Adipocyte (in vitro differentiated cells): ENCODE results near the gene URGCP.
"Not testable (repeated sequence)": the region's sequence is repeated elsewhere in the genome, so short reads cannot be mapped to it uniquely, and the experiment has no call there.

Source experiments
- DNase-seq: peaks from one replicate; pipeline ENCODE4 v3.0.0-alpha.2; 2015; ENCODE audit warnings: low read depth
- H3K27me3 ChIP-seq: replicated peaks from 2 replicates; pipeline ENCODE4 v1.7.0; 2013; ENCODE audit warnings: mild to moderate bottlenecking, low read length, moderate library complexity; ENCODE audit not compliant: control insufficient read depth, insufficient read depth
- H3K36me3 ChIP-seq: 2 replicates; pipeline ENCODE4 v1.7.0; 2013; ENCODE audit warnings: low read length, mild to moderate bottlenecking, moderate library complexity; ENCODE audit not compliant: control insufficient read depth, insufficient read depth, severe bottlenecking
- H3K4me1 ChIP-seq: 2 replicates; pipeline ENCODE4 v1.7.0; 2013; ENCODE audit warnings: mild to moderate bottlenecking, low read length, moderate library complexity; ENCODE audit not compliant: control insufficient read depth, insufficient read depth
- H3K4me3 ChIP-seq: 2 replicates; pipeline ENCODE4 v1.7.0; 2013; ENCODE audit warnings: mild to moderate bottlenecking, low read length, moderate library complexity
- H3K9ac ChIP-seq: 2 replicates; pipeline ENCODE4 v1.7.0; 2013; ENCODE audit warnings: mild to moderate bottlenecking, low read length, moderate library complexity
- H3K9me3 ChIP-seq: 2 replicates; pipeline ENCODE4 v1.7.0; 2013; ENCODE audit warnings: mild to moderate bottlenecking, low read length, moderate library complexity; ENCODE audit not compliant: control insufficient read depth

Gene URGCP

DNA sequence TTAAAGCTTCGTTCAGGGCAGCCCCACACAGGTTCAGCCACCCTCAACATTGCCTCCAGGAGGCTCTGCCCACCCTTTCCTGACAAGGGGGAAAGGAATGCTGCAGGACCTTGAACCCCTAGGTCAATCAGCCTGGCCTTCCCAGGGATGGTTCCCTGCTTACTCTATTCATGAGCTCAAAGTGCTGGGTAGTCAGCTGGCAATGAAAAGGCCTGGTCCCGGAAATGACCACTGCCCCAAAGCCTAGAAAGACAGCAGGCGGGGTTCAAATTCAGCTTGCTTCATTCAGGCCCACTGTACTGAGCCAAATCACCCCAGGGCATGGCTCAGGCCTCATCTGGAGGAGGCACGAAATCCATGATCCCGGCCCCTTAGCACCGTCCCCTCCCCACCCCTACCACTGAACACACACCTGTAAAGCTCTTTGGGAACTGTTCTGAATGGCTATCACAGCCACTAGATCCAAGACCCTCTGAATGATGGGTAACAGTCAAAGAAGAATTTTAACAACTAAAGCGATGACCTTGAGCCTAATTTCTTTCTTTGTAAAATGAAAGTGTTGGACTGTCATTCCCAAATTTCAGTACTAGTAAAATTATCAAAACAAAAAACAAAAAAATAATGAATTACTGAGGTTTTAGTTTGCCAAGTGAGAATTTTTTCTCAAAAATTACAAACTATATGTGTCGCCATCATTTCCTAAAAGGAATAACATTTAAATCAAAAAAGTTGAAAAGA lies 1.0 kb downstream of the URGCP start:
- no peaks in the 10 kb centered on the region for H3K36me3 ChIP-seq
- peak overlapping the region; percentile 94 for H3K9ac ChIP-seq
- peak overlapping the region; percentile 92 for H3K4me3 ChIP-seq
- peaks cover 20% of the 10 kb centered on the region for H3K4me1 ChIP-seq
- peak; percentile 70 for DNase-seq
- no peaks in the 10 kb centered on the region for H3K27me3 ChIP-seq
- H3K9me3 ChIP-seq: no peaks in the 10 kb centered on the region

- peak; percentile 33 for DNase-seq
- Histone ChIP-seq H3K4me3 (peak overlapping the region; percentile 92), H3K27me3 (no peaks in the 10 kb centered on the region)
Observed at GRCh38 chr7:43904533-43905208, 1.7 kb downstream of the URGCP start.

DNA sequence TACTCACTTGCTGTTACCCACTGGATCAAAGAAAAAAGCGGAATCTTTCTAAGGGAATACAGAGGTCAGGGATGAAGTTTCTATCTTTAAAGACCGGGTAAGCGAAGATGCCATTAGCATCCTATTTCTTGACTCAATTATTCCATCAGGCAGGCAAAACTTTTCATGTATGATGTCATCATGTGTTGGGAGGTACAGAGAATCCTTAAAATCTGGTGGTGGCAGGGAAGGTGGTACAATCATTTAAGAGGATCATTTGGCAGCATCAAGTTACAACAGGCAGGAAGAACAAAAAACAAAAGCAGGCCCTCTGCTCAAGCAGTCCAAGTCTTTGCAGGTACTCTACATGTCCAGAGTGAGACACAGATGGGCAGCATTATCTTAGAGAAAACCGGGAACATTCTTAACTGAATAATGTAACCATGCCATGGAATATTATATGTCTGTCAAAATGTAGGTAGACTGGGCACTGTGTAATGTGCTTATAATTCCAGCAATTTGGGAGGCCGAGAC lies 3.8 kb downstream of the URGCP start:
- Histone ChIP-seq H3K4me3 (no peak overlapping the region), H3K27me3 (no peaks in the 10 kb centered on the region), H3K36me3 (peaks cover 3% of the 10 kb centered on the region), H3K4me1 (peaks cover 20% of the 10 kb centered on the region), H3K9me3 (no peaks in the 10 kb centered on the region), H3K9ac (no peak overlapping the region)
- no peak for DNase-seq

More at GRCh38 chr7:43904533-43905208, 1.7 kb downstream of the URGCP start:
- peak overlapping the region; percentile 94 for H3K9ac ChIP-seq
- H3K9me3 ChIP-seq: no peaks in the 10 kb centered on the region
- H3K4me1 ChIP-seq: peaks cover 20% of the 10 kb centered on the region
- H3K36me3 ChIP-seq: peaks cover under 1% of the 10 kb centered on the region

DNA sequence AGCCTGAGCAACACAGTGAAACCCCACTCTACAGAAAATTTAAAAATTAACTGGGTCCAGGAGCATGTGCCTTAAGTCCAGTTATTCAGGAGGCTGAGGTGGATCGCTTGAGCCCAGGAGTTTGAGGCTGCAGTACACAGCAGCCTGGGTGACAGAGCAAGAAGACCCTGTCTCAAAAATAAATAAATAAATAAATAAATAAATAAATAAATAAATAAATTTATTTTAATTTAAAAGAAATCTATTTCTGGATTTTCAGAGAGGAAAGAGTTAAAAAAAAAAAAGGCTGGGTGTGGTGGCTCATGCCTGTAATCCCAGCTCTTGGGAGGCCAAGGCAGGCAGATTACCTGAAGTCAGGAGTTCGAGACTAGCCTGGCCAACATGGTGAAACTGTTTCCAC lies 7.8 kb downstream of the URGCP start:
- not testable (repeated sequence) for H3K36me3 ChIP-seq, DNase-seq, H3K27me3 ChIP-seq, H3K9me3 ChIP-seq, H3K4me3 ChIP-seq, H3K9ac ChIP-seq, H3K4me1 ChIP-seq

DNA sequence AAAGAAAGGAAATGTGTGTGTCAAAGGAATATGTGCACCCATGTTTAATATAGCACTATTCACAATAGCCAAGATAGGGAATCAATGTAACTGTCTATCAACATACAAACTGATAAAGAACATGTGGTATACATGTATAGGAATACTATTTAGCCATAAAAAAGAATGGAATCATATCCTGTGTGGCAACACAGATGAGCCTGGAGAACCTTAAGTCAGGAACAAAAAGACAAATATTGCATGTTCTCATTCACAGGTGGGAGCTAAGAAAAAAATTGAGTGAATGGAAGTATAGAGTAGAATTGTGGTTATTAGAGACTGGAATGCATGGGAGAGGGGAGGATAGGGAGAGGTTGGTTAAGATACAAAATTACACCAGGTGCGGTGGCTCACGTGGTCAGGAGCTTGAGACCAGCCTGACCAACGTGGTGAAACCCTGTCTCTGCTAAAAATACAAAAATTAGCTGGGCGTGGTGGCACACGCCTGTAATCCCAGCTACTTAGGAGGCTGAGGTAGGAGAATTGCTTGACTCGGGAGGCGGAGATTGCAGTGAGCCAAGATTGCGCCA lies 10.5 kb downstream of the URGCP start:
- H3K9ac ChIP-seq: no peak overlapping the region
- peaks cover 3% of the 10 kb centered on the region for H3K36me3 ChIP-seq

DNA sequence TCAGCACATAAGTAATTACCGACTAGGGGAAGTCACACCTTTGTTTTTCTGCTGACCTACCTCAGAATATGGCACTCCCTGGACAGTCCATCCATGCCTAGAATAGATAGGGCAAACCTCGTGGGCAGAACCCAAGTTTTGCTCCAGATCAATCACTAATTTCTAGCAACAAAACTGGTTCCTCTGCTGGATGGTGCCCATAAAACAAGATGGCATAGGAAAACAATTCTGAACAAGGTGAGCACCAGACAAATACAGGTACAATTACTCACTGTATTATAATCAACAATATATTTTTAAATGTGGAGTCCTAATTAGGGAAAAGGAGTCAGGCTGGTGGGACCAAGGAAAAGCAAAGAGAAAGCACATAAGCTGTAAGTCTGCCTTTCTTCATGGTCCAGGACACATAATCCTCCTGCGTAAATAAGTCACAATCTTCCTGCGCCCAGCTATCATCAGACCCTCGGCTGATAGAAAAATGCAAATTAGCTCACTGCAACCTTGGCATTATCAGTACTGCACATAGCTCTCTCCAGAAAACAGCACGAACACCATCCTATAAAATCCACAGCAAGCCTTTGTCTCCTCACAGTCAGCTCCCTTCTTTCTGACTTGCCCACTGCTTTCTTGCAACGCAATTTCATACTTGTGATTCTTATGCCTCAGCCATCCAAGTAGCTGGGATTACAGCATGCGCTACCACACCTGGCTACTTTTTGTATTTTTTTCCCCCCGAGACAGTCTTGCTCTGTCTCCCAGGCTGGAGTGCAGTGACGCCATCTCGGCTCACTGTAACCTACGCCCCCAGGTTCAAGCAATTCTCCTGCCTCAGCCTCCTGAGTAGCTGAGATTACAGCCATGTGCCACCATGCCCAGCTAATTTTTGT lies 15.1 kb downstream of the URGCP start:
- Histone ChIP-seq H3K36me3 (no peaks in the 10 kb centered on the region), H3K4me3 (no peak overlapping the region), H3K9ac (no peak overlapping the region), H3K4me1 (peaks cover 14% of the 10 kb centered on the region), H3K27me3 (no peaks in the 10 kb centered on the region), H3K9me3 (no peaks in the 10 kb centered on the region)
- DNase-seq: no peak

More for the DNA sequence above, 10.5 kb downstream of the URGCP start:
- H3K9me3 ChIP-seq: no peaks in the 10 kb centered on the region
- no peaks in the 10 kb centered on the region for H3K27me3 ChIP-seq
- DNase-seq: no peak
- no peaks in the 10 kb centered on the region for H3K4me1 ChIP-seq
- H3K4me3 ChIP-seq: no peak overlapping the region

DNA sequence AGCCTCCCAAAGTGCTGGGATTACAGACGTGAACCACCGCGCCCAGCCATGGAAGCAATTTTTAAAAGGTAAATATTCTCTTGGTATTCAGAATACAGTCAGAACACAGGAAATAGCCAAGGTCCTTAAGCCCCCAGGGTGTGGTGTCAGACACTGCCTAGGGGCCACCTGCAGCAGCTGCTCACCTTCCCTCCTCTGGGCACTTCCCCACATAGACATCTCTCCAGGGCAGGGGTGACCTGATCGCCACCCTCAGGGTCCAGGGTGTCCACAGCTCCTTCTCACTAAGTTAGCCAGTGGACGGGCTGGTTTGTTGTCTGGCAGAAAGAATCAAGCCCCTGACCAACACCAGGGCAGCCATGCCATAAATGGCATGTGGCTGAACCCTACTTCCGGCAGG lies 15.9 kb downstream of the URGCP start:
- Histone ChIP-seq H3K9me3 (no peaks in the 10 kb centered on the region), H3K36me3 (peaks cover 8% of the 10 kb centered on the region), H3K27me3 (no peaks in the 10 kb centered on the region), H3K4me1 (peaks cover 14% of the 10 kb centered on the region), H3K4me3 (no peak overlapping the region), H3K9ac (no peak overlapping the region)
- no peak for DNase-seq

GRCh38 chr7:43888993-43889945 lies 17.1 kb downstream of the URGCP start:
- Histone ChIP-seq H3K4me3 (peak overlapping the region; percentile 52), H3K9ac (peak overlapping the region; percentile 19), H3K36me3 (peaks cover 19% of the 10 kb centered on the region), H3K27me3 (no peaks in the 10 kb centered on the region), H3K4me1 (peaks cover 14% of the 10 kb centered on the region), H3K9me3 (no peaks in the 10 kb centered on the region)
- DNase-seq: peak; percentile 47

DNA sequence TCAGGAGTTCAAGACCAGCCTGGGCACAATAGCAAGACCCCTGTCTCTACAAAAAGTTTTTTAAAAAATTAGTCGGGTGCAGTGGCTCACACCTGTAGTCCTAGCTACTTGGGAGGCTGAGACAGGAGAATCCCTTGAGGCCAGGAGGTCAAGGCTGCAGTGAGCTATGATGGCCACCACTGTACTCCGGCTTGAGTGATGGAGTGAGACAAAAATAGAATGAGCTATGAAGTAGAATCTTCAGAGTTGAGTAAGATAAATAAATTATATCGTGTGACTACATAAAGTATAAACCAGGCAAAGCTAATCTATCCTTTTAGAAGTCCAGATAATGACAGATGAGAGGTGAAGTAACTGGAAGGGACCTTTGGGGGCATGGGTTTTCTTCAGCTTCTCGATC lies 21.8 kb downstream of the URGCP start:
- H3K4me3 ChIP-seq: no peak overlapping the region
- H3K36me3 ChIP-seq: peaks cover 51% of the 10 kb centered on the region
- no peak overlapping the region for H3K9ac ChIP-seq
- H3K9me3 ChIP-seq: no peaks in the 10 kb centered on the region
- no peaks in the 10 kb centered on the region for H3K27me3 ChIP-seq
- H3K4me1 ChIP-seq: peaks cover 29% of the 10 kb centered on the region
- DNase-seq: no peak

DNA sequence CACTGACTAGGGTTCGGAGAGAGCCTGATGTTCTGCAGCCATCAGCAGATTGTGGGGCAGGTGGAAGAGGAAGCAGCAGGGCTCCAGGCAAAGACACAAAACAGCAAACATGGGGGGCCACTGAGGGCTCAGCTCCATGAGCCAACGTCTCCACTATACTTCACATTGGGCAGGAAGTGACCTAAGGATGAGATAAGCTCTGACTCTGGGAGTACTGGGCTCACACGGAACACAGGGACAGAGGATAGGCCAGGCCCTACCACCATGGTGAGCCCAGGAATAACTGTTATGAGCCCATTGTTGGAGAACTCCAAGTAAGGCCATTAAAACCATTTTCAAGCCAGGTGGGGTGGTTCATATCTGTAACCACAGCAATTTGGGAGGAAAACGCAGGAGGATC lies 22.2 kb downstream of the URGCP start:
- Histone ChIP-seq H3K4me1 (peaks cover 29% of the 10 kb centered on the region), H3K4me3 (no peak overlapping the region), H3K9ac (no peak overlapping the region), H3K27me3 (no peaks in the 10 kb centered on the region), H3K36me3 (peaks cover 55% of the 10 kb centered on the region), H3K9me3 (no peaks in the 10 kb centered on the region)
- no peak for DNase-seq
